HTR-8/SVneo (cell line): ENCODE results near the gene CD70.
"Not testable (repeated sequence)": the region's sequence is repeated elsewhere in the genome, so short reads cannot be mapped to it uniquely, and the experiment has no call there.

ENCODE experiments used
- DNase-seq: peaks from one replicate; pipeline ENCODE4 v3.0.0; 2011; ENCODE audit warnings: low spot score, mixed read lengths; ENCODE audit not compliant: insufficient read length
- FAIRE-seq: peaks from 2 replicates; lab custom pipeline; 2011; peaks lifted over from hg19 to GRCh38; lab: Jason Lieb, UNC

The CD70 gene

GRCh38 chr19:6590827-6591319, at the start of gene CD70:
TSS of gene CD70 (minus strand) at chr19:6591150. CDS start at chr19:6591002, 148 bp downstream.
- peak; percentile 74 for FAIRE-seq
- DNase-seq = peak; percentile 68

GRCh38 chr19:6640333-6640732, 49.4 kb upstream of the CD70 start:
- not testable (repeated sequence) for DNase-seq, FAIRE-seq

- no peak for FAIRE-seq
- no peak for DNase-seq
Measured at GRCh38 chr19:6639439-6639838, 48.5 kb upstream of the CD70 start.

- not testable (repeated sequence) for DNase-seq, FAIRE-seq
Measured at GRCh38 chr19:6633456-6633813, 42.5 kb upstream of the CD70 start.

GRCh38 chr19:6632747-6633455, 42.0 kb upstream of the CD70 start:
- DNase-seq = not testable (repeated sequence)
- FAIRE-seq = peak; percentile 57

GRCh38 chr19:6632002-6632621, 41.2 kb upstream of the CD70 start:
- FAIRE-seq = no peak
- peak; percentile 62 for DNase-seq

- DNase-seq = no peak
- no peak for FAIRE-seq
Measured at GRCh38 chr19:6626764-6627163, 35.8 kb upstream of the CD70 start.

- FAIRE-seq (no peak), DNase-seq (no peak)
Measured at GRCh38 chr19:6617374-6617773, 26.4 kb upstream of the CD70 start.

GRCh38 chr19:6616011-6616410, 25.1 kb upstream of the CD70 start:
- DNase-seq (peak; percentile 65), FAIRE-seq (no peak)

GRCh38 chr19:6613711-6614110, 22.8 kb upstream of the CD70 start:
- DNase-seq = no peak
- FAIRE-seq = no peak

- no peak for FAIRE-seq
Measured at GRCh38 chr19:6610934-6611852, 20.2 kb upstream of the CD70 start.

GRCh38 chr19:6608940-6609339, 18.0 kb upstream of the CD70 start:
- no peak for FAIRE-seq
- no peak for DNase-seq

More at GRCh38 chr19:6610934-6611852, 20.2 kb upstream of the CD70 start:
- peak; percentile 72 for DNase-seq

- not testable (repeated sequence) for FAIRE-seq, DNase-seq
Measured at GRCh38 chr19:6608146-6608545, 17.2 kb upstream of the CD70 start.

GRCh38 chr19:6606276-6607070, 15.5 kb upstream of the CD70 start:
- FAIRE-seq, DNase-seq: not testable (repeated sequence)

- DNase-seq (no peak), FAIRE-seq (no peak)
Measured at GRCh38 chr19:6604906-6605305, 14.0 kb upstream of the CD70 start.

GRCh38 chr19:6602729-6603114, 11.8 kb upstream of the CD70 start:
- no peak for DNase-seq
- FAIRE-seq = no peak

- not testable (repeated sequence) for DNase-seq, FAIRE-seq
Measured at GRCh38 chr19:6601537-6602052, 10.6 kb upstream of the CD70 start.

GRCh38 chr19:6600951-6601536, 10.1 kb upstream of the CD70 start:
- FAIRE-seq, DNase-seq: not testable (repeated sequence)

GRCh38 chr19:6599866-6600454, 9.0 kb upstream of the CD70 start:
- DNase-seq (no peak), FAIRE-seq (no peak)
